A673 (cell line): ENCODE results near the gene RBM17. TPM values are rescaled to one million over a fixed set of nuclear protein-coding genes. Genes with fewer than 3 reads are reported as not detected.
A peak's percentile ranks its signal among the peaks of the same experiment; 100 is the strongest.

Source experiments
- BruUV-seq: library from RNA; stranded (reverse); fragments of 400-500 nt; replicated peaks from 2 replicates; lab custom pipeline; 2021; lab: Mats Ljungman, UMichigan
- CTCF ChIA-PET: fragments of 300-600 bp; sonication (Branson Sonifier 250); formaldehyde crosslinking; loops from one replicate; lab custom pipeline; 2022; ENCODE audit warnings: antibody characterized with exemption; lab: Charles Lee
- POLR2A ChIA-PET: fragments of 300-600 bp; sonication (Branson Sonifier 250); formaldehyde crosslinking; loops from one replicate; lab custom pipeline; 2022; ENCODE audit warnings: antibody characterized with exemption; ENCODE audit not compliant: low non-redundant PET; lab: Charles Lee
- DNase-seq: peaks from one replicate; pipeline ENCODE4 v3.0.0-alpha.2; 2015; ENCODE audit warnings: low spot score
- H3K27ac ChIP-seq: fragments of 200-600 bp; sonication (generic); 2 replicates; pipeline ENCODE4 v1.5.1; 2016; ENCODE audit warnings: mixed run types, low read depth, mild to moderate bottlenecking, mixed read lengths, antibody characterized with exemption, low read length; ENCODE audit not compliant: poor library complexity, severe bottlenecking
- H3K27me3 ChIP-seq: fragments of 200-600 bp; sonication (generic); replicated peaks from 2 replicates; pipeline ENCODE4 v1.6.1; 2017; ENCODE audit warnings: mixed run types, low read depth, mild to moderate bottlenecking, mixed read lengths, antibody characterized with exemption, low read length; ENCODE audit not compliant: insufficient read depth, poor library complexity
- H3K36me3 ChIP-seq: fragments of 200-600 bp; sonication (generic); 2 replicates; pipeline ENCODE4 v1.6.1; 2016; ENCODE audit warnings: mixed run types, mild to moderate bottlenecking, mixed read lengths, antibody characterized with exemption, low read length; ENCODE audit not compliant: insufficient read depth, poor library complexity, severe bottlenecking
- H3K4me1 ChIP-seq: fragments of 200-600 bp; sonication (generic); 2 replicates; pipeline ENCODE4 v1.6.1; 2017; ENCODE audit warnings: mixed run types, mild to moderate bottlenecking, mixed read lengths, antibody characterized with exemption, low read length; ENCODE audit not compliant: insufficient read depth, poor library complexity, severe bottlenecking
- H3K4me3 ChIP-seq: fragments of 200-600 bp; sonication (generic); 2 replicates; pipeline ENCODE4 v1.5.1; 2016; ENCODE audit warnings: low read depth, mixed run types, mild to moderate bottlenecking, mixed read lengths, low read length; ENCODE audit not compliant: poor library complexity, severe bottlenecking
- H3K9me3 ChIP-seq: fragments of 200-600 bp; sonication (generic); 2 replicates; pipeline ENCODE4 v1.6.1; 2016; ENCODE audit warnings: mixed run types, low read depth, mild to moderate bottlenecking, mixed read lengths, antibody characterized with exemption, low read length; ENCODE audit not compliant: poor library complexity, severe bottlenecking
- CTCF ChIP-seq: fragments of 300-800, 200-600 bp; sonication (generic); conservative IDR thresholded peaks from 2 replicates; pipeline ENCODE4 v1.5.1; 2017; ENCODE audit warnings: low read depth, mild to moderate bottlenecking, antibody characterized with exemption, low read length, moderate library complexity, mixed read lengths
- EZH2 ChIP-seq: fragments of 200-600 bp; sonication (generic); IDR thresholded peaks from 2 replicates; pipeline ENCODE4 v1.6.1; 2017; ENCODE audit warnings: borderline replicate concordance, low read depth, mild to moderate bottlenecking, mixed read lengths, antibody characterized with exemption, low read length; ENCODE audit not compliant: poor library complexity, severe bottlenecking
- intact Hi-C: fragments of 100-400 bp; cut with micrococcal nuclease; formaldehyde crosslinking; loops from one replicate; pipeline ENCODE4 v1.10.0; 2022; ENCODE audit not compliant: unreplicated experiment
- total RNA-seq: library from RNA; stranded (reverse); gene quantifications from 2 replicates; pipeline ENCODE4 v1.2.3, GENCODE V29; 2021

RBM17 gene
- total RNA-seq, 1 experiment from 2014 or later: 195 TPM

GRCh38 chr10:6114805-6115341 lies 26.0 kb downstream of the RBM17 start:
- Histone ChIP-seq H3K9me3 (no peaks in the 10 kb centered on the region), H3K27ac (peak overlapping the region; percentile 19), H3K36me3 (peaks cover 67% of the 10 kb centered on the region), H3K27me3 (no peaks in the 10 kb centered on the region), H3K4me3 (no peak overlapping the region), H3K4me1 (no peaks in the 10 kb centered on the region)
- BruUV-seq: no TSS peak
- TF ChIP-seq CTCF (no peak), EZH2 (no peak)
- intact Hi-C loops: no loop called here
- ChIA-PET POLR2A (no interaction called here), CTCF (interaction anchor here (0.6 kb wide), 1 partner anchor 287 kb away, joined by 3 read pairs; no protein-coding TSS in a partner anchor)
- no peak for DNase-seq

- peaks cover 61% of the 10 kb centered on the region for H3K36me3 ChIP-seq
- peak overlapping the region; percentile 19 for H3K27ac ChIP-seq
- POLR2A ChIA-PET: no interaction called here
- no peak overlapping the region for H3K4me3 ChIP-seq
- no peaks in the 10 kb centered on the region for H3K9me3 ChIP-seq
- CTCF ChIA-PET: interaction anchor here (0.6 kb wide), 1 partner anchor 286 kb away, joined by 3 read pairs; no protein-coding TSS in a partner anchor
- H3K4me1 ChIP-seq: no peaks in the 10 kb centered on the region
- intact Hi-C loops: no loop called here
- no TSS peak for BruUV-seq
- no peaks in the 10 kb centered on the region for H3K27me3 ChIP-seq
- DNase-seq: no peak
- TF ChIP-seq CTCF: no peak
- TF ChIP-seq EZH2: no peak
Observed at GRCh38 chr10:6115411-6115810, 26.6 kb downstream of the RBM17 start.

- no peak for DNase-seq
- H3K27me3 ChIP-seq: no peaks in the 10 kb centered on the region
- no peak for TF ChIP-seq CTCF
- no peak for TF ChIP-seq EZH2
- CTCF ChIA-PET: no interaction called here
- no TSS peak for BruUV-seq
- H3K9me3 ChIP-seq: no peaks in the 10 kb centered on the region
- peaks cover 57% of the 10 kb centered on the region for H3K36me3 ChIP-seq
- H3K27ac ChIP-seq: no peak overlapping the region
- POLR2A ChIA-PET: no interaction called here
- intact Hi-C loops: no loop called here
- no peak overlapping the region for H3K4me3 ChIP-seq
- H3K4me1 ChIP-seq: no peaks in the 10 kb centered on the region
Observed at GRCh38 chr10:6115824-6116350, 27.1 kb downstream of the RBM17 start.
